ENCODE results near the gene CFAP141.

DNA sequence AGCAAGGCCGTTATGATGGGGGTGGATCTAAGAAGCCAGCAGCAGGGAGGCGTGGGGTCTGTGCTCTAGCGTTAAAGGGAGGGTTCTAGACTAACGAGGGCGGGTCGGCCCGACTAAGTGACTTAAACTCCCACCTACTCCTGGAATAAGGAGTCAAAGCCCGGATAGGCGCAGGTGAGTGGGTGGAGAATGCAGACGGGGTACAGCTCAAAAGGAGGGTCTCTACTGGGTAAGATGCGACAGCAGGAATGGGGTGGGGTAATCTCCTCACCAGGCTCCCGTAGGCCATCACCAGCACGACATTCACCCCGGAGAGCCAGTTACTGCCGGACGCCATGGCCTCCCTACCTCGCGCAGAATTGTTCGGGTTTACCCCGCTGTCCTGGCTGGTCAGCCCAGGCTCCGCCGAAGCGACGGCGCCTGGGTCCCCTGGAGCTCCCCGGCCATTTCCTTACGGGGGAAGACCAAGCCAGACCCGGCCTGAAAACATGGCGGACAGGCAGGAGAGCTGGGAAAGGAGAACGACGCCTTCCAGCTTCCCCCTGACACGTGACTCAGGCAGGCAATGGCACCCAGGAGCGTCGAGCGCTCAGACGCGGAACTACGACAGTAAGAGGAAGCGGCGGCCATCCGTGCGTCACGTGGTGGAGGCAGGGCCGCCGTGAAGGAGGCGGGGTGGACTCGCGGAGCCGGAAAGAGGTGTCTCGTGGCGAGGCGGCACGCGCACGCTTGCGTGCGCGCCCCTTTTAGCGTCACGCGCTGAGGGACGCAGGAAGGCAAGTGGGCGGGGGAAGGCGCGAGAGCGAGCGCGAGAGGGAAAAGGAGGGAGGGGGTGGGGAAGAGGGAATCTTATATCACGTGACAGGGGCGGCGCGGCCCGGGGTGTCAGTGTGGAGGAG, 14.2 kb upstream of the CFAP141 start, which contains the start of gene UBAP2L:
- TF ChIP-seq, protein P1, sequence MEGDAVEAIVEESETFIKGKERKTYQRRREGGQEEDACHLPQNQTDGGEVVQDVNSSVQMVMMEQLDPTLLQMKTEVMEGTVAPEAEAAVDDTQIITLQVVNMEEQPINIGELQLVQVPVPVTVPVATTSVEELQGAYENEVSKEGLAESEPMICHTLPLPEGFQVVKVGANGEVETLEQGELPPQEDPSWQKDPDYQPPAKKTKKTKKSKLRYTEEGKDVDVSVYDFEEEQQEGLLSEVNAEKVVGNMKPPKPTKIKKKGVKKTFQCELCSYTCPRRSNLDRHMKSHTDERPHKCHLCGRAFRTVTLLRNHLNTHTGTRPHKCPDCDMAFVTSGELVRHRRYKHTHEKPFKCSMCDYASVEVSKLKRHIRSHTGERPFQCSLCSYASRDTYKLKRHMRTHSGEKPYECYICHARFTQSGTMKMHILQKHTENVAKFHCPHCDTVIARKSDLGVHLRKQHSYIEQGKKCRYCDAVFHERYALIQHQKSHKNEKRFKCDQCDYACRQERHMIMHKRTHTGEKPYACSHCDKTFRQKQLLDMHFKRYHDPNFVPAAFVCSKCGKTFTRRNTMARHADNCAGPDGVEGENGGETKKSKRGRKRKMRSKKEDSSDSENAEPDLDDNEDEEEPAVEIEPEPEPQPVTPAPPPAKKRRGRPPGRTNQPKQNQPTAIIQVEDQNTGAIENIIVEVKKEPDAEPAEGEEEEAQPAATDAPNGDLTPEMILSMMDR (IDR thresholded peaks at IDR 0.05): no peak
- peak; percentile 91 for TF ChIP-seq POLR2AphosphoS5 (IDR thresholded peaks at IDR 0.05)
- TF ChIP-seq POLR2A (IDR thresholded peaks at IDR 0.05): peak; percentile 44 to 62

All from gastroesophageal sphincter (tissue), 3 donors.